A673 (cell line): ENCODE measurements around the gene TUBB4A. TPM values are rescaled to one million over a fixed set of nuclear protein-coding genes. Genes with fewer than 3 reads are reported as not detected.

Source experiments
- BruUV-seq: library from RNA; stranded (reverse); fragments of 400-500 nt; replicated peaks from 2 replicates; lab custom pipeline; 2021; lab: Mats Ljungman, UMichigan
- CTCF ChIA-PET: fragments of 300-600 bp; sonication (Branson Sonifier 250); formaldehyde crosslinking; loops from one replicate; lab custom pipeline; 2022; ENCODE audit warnings: antibody characterized with exemption; lab: Charles Lee
- POLR2A ChIA-PET: fragments of 300-600 bp; sonication (Branson Sonifier 250); formaldehyde crosslinking; loops from one replicate; lab custom pipeline; 2022; ENCODE audit warnings: antibody characterized with exemption; ENCODE audit not compliant: low non-redundant PET; lab: Charles Lee
- DNase-seq: peaks from one replicate; pipeline ENCODE4 v3.0.0-alpha.2; 2015; ENCODE audit warnings: low spot score
- H3K27ac ChIP-seq: fragments of 200-600 bp; sonication (generic); 2 replicates; pipeline ENCODE4 v1.5.1; 2016; ENCODE audit warnings: mixed run types, low read depth, mild to moderate bottlenecking, mixed read lengths, antibody characterized with exemption, low read length; ENCODE audit not compliant: poor library complexity, severe bottlenecking
- H3K27me3 ChIP-seq: fragments of 200-600 bp; sonication (generic); replicated peaks from 2 replicates; pipeline ENCODE4 v1.6.1; 2017; ENCODE audit warnings: mixed run types, low read depth, mild to moderate bottlenecking, mixed read lengths, antibody characterized with exemption, low read length; ENCODE audit not compliant: insufficient read depth, poor library complexity
- H3K36me3 ChIP-seq: fragments of 200-600 bp; sonication (generic); 2 replicates; pipeline ENCODE4 v1.6.1; 2016; ENCODE audit warnings: mixed run types, mild to moderate bottlenecking, mixed read lengths, antibody characterized with exemption, low read length; ENCODE audit not compliant: insufficient read depth, poor library complexity, severe bottlenecking
- H3K4me1 ChIP-seq: fragments of 200-600 bp; sonication (generic); 2 replicates; pipeline ENCODE4 v1.6.1; 2017; ENCODE audit warnings: mixed run types, mild to moderate bottlenecking, mixed read lengths, antibody characterized with exemption, low read length; ENCODE audit not compliant: insufficient read depth, poor library complexity, severe bottlenecking
- H3K4me3 ChIP-seq: fragments of 200-600 bp; sonication (generic); 2 replicates; pipeline ENCODE4 v1.5.1; 2016; ENCODE audit warnings: low read depth, mixed run types, mild to moderate bottlenecking, mixed read lengths, low read length; ENCODE audit not compliant: poor library complexity, severe bottlenecking
- H3K9me3 ChIP-seq: fragments of 200-600 bp; sonication (generic); 2 replicates; pipeline ENCODE4 v1.6.1; 2016; ENCODE audit warnings: mixed run types, low read depth, mild to moderate bottlenecking, mixed read lengths, antibody characterized with exemption, low read length; ENCODE audit not compliant: poor library complexity, severe bottlenecking
- CTCF ChIP-seq: fragments of 300-800, 200-600 bp; sonication (generic); conservative IDR thresholded peaks from 2 replicates; pipeline ENCODE4 v1.5.1; 2017; ENCODE audit warnings: low read depth, mild to moderate bottlenecking, antibody characterized with exemption, low read length, moderate library complexity, mixed read lengths
- EZH2 ChIP-seq: fragments of 200-600 bp; sonication (generic); IDR thresholded peaks from 2 replicates; pipeline ENCODE4 v1.6.1; 2017; ENCODE audit warnings: borderline replicate concordance, low read depth, mild to moderate bottlenecking, mixed read lengths, antibody characterized with exemption, low read length; ENCODE audit not compliant: poor library complexity, severe bottlenecking
- intact Hi-C: fragments of 100-400 bp; cut with micrococcal nuclease; formaldehyde crosslinking; loops from one replicate; pipeline ENCODE4 v1.10.0; 2022; ENCODE audit not compliant: unreplicated experiment
- total RNA-seq: library from RNA; stranded (reverse); gene quantifications from 2 replicates; pipeline ENCODE4 v1.2.3, GENCODE V29; 2021

The TUBB4A gene
- total RNA-seq, 1 experiment from 2014 or later = 27.0 TPM

GRCh38 chr19:6535558-6536137, 33.5 kb upstream of the TUBB4A start:
- no peak overlapping the region for H3K4me3 ChIP-seq
- intact Hi-C loops = no loop called here
- POLR2A ChIA-PET = no interaction called here
- H3K4me1 ChIP-seq = peaks cover 16% of the 10 kb centered on the region
- peaks cover 5% of the 10 kb centered on the region for H3K9me3 ChIP-seq
- no peak overlapping the region for H3K27ac ChIP-seq
- CTCF ChIA-PET = no interaction called here
- no peak for TF ChIP-seq EZH2
- TF ChIP-seq CTCF = no peak
- BruUV-seq = no TSS peak
- H3K36me3 ChIP-seq = peaks cover 11% of the 10 kb centered on the region
- no peak for DNase-seq
- no peaks in the 10 kb centered on the region for H3K27me3 ChIP-seq

GRCh38 chr19:6534451-6535093, 32.5 kb upstream of the TUBB4A start:
- no peak for DNase-seq
- intact Hi-C loops = no loop called here

GRCh38 chr19:6533746-6534418, 31.8 kb upstream of the TUBB4A start:
- BruUV-seq = no TSS peak
- intact Hi-C loops = no loop called here
- H3K27ac ChIP-seq = no peak overlapping the region
- ChIA-PET CTCF (no interaction called here), POLR2A (interaction anchor here (0.6 kb wide), 1 partner anchor 815 kb away, joined by 8 read pairs; no protein-coding TSS in a partner anchor)
- DNase-seq = no peak
- H3K27me3 ChIP-seq = no peaks in the 10 kb centered on the region
- TF ChIP-seq EZH2 (no peak), CTCF (no peak)
- peaks cover 11% of the 10 kb centered on the region for H3K36me3 ChIP-seq
- H3K4me3 ChIP-seq = no peak overlapping the region
- H3K9me3 ChIP-seq = peaks cover 5% of the 10 kb centered on the region
- H3K4me1 ChIP-seq = peaks cover 28% of the 10 kb centered on the region

More at GRCh38 chr19:6534451-6535093, 32.5 kb upstream of the TUBB4A start:
- TF ChIP-seq CTCF = no peak
- Histone ChIP-seq H3K27me3 (no peaks in the 10 kb centered on the region), H3K9me3 (peaks cover 5% of the 10 kb centered on the region), H3K4me3 (no peak overlapping the region), H3K27ac (no peak overlapping the region), H3K4me1 (peaks cover 26% of the 10 kb centered on the region), H3K36me3 (peaks cover 11% of the 10 kb centered on the region)
- no TSS peak for BruUV-seq
- POLR2A ChIA-PET = interaction anchor here (0.6 kb wide), 1 partner anchor 815 kb away, joined by 8 read pairs; no protein-coding TSS in a partner anchor
- CTCF ChIA-PET = interaction anchor here (0.6 kb wide), 1 partner anchor 114 kb away, joined by 12 read pairs; no protein-coding TSS in a partner anchor
